HTR-8/SVneo (cell line): Measurements from ENCODE around the gene DHPS.
"Not testable (repeated sequence)": the region's sequence is repeated elsewhere in the genome, so short reads cannot be mapped to it uniquely, and the experiment has no call there.

ENCODE experiments used
- DNase-seq: peaks from one replicate; pipeline ENCODE4 v3.0.0; 2011; ENCODE audit warnings: low spot score, mixed read lengths; ENCODE audit not compliant: insufficient read length
- FAIRE-seq: peaks from 2 replicates; lab custom pipeline; 2011; peaks lifted over from hg19 to GRCh38; lab: Jason Lieb, UNC

Gene DHPS

DNA sequence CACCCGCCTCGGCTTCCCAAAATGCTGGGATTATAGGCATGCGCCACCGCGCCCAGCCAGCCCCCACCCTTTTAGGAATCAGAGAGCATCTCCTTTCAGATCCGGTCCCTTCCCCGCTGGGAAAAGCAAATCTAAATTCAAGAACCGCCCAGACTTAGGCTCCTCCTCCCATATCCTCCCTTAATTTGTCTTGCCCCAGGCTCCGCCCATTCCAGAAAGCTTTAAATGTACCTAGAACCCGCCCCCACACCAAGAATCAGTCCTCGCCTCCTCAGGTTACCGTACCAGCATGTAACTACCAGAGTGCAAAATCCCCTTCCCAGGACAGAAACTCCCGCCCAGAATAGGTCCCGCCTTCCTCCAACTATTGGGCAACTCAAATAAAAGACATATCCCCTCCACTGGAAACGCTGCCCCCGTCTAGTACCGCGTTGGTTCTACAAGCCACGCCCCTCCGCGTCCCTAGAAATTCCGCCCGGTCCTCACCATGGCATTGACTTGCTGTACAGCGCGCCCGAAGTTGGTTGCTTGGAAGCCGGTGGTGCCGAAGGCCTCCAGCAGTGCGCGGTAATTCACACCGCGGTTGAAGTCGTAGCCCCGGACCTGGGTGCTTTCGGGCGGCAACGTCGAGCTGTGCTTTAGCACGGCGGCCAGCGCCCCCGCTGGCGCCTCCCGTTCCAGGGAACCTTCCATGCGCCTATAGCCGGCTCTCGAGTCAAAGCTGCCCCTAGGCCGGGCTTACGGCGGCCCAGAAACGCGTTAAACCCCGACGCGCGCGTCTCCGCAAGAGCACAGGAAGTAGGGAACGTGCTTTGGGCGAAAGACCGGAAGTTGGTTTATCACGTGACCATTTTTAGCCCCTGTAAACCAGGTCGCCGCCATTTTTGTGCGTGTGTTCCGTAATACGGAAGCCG, at the start of gene DHPS:
TSS of gene DHPS (minus strand) at position 807 of the 914 bp plus-strand sequence. CDS start at position 693, 114 bp downstream.
- peak; percentile 94 for FAIRE-seq

DNA sequence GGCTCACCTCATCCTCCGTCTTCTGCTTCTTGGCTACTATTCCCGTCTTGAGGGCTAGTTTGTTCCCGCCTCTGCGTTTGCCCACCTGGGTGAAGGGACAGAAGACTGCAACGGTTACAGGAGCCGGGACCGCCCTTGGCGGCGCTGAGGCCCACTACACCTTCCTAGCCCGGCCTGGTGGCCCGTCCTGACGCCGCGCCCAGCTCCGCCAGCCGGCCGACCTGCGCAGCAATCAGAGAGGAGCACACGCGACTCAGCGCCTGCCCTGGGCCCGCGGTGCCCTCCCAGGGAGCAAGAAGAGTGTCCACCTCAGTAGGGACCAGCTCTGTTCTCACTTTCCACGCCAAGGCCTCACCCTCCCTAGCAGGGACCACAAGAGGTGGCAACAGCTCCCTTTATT, 49.7 kb upstream of the DHPS start:
- no peak for FAIRE-seq
- DNase-seq, result no peak

More for the DNA sequence above, at the start of gene DHPS:
- peak; percentile 97 for DNase-seq

DNA sequence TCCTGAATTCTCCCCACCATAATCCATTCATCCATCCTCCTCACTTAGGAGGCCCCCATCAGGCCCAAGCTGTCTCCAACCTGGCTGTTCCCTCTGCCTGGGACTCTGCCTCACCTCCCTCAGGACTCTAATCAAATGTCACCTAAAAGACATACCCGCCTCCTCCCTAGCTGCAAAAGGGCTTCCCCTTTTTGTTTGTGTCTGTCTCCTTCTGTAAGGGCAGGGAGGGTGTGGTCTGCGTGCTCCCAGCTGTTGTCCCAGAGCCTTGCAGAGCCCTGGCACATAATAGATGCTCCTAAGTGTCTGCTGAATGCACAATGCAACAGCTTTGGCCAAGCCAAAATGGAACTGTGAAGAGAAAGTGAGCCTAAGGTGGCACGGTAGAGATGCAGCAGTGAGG, 48.4 kb upstream of the DHPS start:
- FAIRE-seq (no peak), DNase-seq (no peak)

DNA sequence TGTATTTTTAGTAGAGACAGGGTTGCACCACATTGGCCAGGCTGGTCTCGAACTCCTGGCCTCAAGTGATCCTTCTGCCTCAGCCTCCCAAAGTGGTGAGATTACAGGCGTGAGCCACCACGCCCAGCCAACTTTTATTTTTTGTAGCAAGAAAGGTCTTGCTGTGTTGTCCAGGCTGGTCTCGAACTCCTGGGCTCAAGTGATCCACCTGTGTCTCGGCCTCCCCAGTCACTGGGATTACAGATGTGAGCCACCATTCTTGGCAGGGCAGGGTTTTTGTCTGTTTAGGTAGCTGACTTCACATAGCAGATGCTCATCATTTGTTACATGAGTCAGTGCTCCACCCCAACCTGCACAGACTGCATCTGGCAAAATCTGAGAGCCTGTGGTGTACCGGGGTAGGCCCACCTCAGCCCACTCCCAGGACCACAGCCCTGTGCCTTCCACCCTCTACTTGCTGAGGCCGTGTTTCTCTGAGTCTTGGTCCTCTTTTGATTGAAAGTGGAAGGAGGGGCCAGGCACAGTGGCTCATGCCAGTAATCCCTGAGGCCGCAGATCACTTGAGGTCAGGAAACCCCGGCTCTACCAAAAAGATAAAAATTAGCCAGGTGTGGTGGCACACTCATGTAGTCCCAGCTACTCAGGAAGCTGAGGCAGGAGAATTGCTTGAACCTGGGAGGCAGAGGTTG, 46.2 kb upstream of the DHPS start:
- no peak for FAIRE-seq
- DNase-seq, result no peak

DNA sequence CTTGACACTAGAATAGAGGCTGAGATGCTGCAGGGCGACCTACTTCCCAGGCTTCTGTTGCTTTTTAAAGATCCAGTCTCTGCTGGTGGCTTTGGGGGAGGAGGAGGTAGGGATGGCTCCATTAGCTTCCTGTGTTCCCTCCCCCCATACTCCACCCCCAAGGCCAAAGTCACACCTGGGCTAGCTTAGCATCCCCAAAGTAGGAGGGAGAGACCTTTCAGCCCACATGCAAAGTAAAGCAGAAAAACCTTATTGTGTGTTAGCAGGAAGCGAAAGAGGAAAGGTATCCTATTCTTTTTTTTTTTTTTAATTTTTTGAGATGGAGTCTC, 45.3 kb upstream of the DHPS start:
- DNase-seq (no peak), FAIRE-seq (no peak)

DNA sequence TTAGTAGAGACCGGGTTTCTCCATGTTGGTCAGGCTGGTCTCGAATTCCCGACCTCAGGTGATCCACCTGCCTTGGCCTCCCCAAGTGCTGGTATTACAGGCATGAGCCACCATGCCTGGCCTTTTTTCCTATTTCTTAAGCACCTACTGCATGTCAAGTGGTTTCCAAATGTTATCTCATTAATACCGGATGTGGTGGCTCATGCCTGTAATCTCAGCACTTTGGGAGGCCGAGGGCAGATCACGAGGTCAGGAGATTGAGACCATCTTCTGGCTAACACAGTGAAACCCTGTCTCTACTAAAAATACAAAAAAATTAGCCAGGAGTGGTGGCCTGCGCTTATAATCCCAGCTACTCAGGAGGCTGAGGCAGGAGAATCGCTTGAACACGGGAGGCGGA, 43.9 kb upstream of the DHPS start:
- not testable (repeated sequence) for FAIRE-seq, DNase-seq

DNA sequence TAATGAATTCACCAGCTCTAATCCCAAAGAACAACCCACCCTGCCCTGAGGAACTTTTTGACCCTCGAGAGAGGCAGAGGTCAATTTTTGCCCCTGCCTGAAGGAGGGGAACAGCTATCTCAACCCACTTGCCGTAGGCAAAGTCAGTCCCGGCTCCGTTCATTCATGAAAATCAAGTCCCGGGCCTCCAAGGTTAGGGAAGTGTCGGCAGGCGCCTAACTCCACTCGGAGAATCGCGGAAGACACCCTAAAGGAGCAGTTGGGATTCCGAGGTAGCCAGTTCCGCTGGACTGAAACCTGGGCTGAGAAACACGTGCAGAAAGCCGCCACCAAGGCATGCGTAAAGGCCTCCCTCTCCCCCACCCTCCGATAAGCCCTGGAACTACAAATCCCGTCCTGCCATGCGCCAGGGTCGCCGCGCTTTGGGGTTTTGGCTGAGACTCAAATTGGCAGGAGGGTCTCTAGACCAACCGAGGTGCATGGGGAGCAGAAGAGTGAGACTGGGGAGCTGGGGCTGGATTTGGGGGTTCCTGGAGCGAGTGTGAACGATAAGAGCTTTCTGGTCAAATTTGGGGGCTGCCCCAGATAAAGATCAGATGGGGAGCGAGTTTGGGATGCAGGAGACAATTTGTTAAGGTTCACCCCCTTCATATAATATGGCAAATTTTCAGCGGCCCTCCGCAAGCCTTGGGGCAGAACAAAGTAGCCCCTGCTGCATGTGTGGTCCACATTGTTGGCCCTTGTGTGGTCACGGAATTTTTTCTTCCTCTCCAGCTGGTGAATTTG, 42.2 kb upstream of the DHPS start, which contains the start of gene TNPO2:
TSS of gene TNPO2 (minus strand) at position 292 of the 786 bp plus-strand sequence. CDS start 2,955 bp downstream, outside the sequence.
- peak; percentile 80 for FAIRE-seq
- peak; percentile 83 for DNase-seq

DNA sequence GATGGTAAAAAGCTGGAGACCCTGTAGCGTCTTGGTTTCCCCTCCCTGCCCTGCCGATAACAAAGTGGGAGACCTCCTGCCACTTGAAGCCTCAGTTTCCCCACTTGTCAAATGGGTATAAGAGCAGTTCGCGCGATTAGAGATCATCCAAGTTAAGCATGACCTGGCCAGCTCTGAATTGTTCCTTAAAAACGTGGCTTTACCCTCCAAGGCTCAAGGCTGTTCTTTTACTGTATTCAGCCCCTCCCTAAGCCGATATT, 41.6 kb upstream of the DHPS start:
- DNase-seq, result no peak
- FAIRE-seq, result no peak

DNA sequence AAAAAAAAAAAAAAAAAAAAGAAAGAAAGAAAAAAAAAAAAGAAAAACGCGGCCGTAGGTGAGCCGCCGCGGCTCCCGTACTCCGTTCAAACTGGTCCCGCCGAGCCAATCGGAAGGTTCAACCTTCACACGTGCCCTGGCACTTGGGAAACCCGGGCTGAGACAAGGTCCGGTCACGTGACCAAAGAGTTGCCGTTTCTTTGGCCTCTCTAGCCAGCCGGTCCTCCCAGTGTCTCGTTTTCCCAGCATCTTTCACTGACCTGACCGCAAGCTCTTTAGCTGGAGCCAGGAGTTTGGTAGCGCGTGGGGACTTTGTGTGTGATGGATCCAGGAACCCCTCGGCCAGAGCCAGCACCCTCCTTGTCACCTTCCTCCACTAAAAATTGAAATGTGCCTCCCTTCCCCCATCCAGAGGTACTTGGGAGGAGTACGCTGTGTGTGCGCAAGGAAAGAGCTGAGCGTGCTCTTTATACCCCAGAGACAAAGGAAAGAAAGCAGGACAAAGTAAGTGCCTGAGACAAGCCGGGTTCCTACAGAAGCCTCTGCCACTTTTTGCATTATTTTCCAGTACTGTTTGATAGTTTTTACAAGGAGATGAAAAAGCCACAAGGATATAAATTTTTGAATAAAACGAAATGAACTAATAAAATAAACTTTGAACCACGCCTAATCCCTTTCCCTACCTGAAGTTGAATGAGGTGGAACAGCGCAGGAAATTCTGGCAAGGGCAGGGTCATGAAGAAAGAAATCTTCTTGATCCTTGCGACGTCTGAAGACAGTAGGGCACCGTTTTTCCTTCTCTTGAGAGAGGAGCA, 41.1 kb upstream of the DHPS start:
- DNase-seq (peak; percentile 99), FAIRE-seq (peak; percentile 63)

DNA sequence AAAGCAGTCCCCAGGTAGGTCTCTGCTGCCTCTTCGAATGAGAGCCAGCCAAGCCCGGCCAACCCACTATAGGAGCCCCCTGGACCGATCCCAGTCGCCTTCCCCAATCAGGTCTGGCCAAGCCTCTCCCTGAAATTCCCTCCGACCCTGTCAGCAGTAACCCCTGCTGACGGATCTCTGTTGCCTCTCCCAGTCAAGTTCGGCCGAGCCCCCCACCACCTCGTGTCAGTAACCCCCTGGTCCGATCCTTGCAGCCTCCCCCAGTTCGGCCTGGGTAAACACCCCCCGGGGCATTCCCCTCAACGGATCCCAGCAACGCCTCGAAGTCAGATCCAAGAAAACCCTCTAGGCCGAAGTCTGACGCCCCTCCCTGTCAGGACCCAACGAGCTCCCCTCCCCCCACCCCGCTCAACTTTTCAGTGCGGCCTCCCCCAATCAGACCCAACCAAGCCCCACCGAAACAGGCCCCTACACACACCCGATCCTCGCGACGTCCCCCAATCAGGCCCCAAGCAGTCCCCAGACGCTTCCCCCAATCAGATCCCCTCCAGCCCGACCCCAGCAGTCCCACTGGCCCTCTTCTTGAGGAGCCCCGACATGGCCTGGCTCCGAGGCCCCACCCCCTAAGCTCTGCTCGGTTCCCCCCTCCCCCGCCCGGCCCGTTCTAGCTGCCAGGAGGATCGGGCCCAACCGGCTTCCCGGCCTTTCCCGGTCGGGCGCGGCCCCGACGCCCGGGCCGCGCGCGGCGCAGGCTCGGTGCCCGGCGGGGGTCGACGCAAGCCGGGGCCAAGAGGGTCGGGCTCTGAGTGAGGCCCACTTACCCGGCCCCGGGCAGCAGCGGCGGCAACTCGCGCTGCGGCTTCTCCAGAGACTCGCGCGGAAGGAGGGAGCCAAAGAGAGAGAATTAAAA, 40.2 kb upstream of the DHPS start:
- DNase-seq (peak; percentile 77), FAIRE-seq (no peak)

DNA sequence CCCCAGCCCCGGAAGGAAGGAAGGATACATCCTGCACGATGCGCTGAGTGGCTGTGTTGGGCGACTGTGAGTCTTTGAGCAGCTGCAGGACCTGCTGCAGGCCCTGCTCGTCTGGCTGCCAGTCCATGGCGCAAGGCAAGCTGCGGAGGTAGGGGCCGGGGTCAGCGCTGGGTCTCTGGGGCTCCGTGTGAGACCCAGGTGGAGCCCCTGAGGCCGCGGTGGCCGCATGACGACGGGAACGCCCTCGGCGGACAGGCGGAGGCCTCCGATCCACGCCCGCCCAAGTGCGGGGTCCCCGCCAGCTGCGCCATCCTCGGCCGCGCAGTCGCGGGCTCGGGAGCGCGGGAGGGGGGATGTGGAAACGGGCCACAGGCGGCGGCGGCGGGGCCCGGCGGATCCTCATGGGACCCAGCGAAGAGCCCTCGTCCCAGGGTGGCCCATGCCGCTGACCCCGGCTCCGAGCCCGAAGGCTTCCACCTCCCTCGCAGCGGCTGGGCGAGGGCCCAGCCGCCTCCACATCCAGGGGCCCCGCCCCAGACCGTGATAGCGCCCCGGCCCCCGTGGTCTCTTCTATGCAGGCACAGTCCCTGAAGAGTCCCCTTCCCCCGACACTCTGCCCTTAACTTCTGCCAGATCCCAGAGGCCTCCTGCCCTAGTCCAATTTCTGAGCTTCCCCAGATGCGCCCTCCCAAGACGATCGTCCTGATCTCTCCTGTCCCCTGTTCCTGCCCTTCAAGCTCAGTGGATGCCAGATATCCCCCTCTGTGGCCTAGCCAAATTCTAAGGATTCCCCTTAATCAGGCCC, 39.4 kb upstream of the DHPS start:
- no peak for FAIRE-seq

DNA sequence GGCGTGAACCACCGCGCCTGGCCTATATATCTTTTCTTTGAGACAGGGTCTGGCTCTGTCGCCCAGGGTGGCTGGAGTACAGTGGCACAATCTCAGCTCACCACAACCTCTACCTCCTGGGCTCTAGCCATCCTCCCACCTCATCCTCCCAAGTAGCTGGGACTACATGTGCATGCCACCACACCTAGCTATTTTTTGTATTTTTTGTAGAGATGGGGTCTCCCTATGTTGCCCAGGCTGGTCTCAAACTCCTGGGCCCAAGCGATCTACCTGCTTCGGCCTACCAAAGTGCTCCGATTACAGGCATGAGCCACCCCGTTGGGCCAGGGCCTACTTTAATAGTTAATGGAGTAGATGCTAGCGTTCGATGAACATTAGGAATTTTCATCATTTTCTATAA, 38.6 kb upstream of the DHPS start:
- FAIRE-seq (no peak), DNase-seq (no peak)

More for the DNA sequence above, 39.4 kb upstream of the DHPS start:
- no peak for DNase-seq

DNA sequence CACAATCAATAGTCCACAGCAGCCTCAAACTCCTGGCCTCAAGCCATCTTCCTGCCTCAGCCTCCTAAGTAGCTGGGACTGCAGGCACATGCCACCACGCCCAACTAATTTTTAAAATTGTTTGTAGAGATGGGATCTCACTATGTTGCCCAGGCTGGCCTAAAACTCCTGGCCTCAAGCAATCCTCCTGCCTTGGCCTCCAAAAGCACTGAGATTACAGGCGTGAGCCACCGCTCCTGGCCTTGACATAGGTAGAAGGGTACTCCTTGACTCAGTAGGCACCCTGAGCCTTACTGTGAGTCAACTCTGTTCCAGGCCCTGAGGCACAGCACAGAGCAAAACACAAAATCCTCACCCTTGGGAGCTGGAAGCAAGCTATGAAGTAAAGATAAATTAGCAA, 34.2 kb upstream of the DHPS start:
- no peak for DNase-seq
- FAIRE-seq, result no peak

DNA sequence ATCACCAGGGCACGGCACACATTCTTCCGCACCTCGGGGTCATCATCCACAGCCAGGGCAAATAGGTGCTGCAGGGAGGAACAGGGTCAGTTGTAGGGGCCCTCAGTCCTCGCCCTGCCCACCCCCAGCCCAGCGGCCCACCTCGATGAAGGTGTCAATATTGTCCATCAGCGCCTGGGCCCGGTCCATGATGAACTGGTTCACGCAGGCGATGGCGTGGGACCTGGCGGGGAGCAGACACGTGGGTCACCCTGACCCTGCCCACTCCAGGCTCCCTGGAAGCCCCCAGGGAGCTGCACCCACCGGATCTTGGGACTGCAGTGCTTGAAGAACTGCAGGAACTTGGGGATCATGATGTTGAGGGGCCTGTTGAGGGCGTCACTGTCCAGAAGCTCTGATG, 33.4 kb upstream of the DHPS start:
- DNase-seq (no peak), FAIRE-seq (no peak)

DNA sequence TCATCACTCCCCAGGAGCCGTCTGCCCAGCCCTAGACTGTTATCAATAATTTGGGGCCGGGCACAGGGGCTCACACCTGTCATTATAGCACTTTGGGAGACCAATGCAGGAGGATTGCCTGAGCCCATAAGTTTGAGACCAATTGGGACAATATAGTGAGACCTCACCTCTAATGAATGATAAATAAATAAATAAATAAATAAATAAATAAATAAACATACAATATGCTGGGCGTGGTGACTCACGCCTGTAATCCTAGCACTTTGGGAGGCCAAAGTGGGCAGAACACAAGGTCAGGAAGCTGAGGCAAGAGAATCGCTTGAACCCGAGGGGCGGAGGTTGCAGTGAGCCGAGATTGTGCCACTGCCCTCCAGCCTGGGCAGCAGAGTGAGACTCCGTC, 31.6 kb upstream of the DHPS start:
- FAIRE-seq, result not testable (repeated sequence)

DNA sequence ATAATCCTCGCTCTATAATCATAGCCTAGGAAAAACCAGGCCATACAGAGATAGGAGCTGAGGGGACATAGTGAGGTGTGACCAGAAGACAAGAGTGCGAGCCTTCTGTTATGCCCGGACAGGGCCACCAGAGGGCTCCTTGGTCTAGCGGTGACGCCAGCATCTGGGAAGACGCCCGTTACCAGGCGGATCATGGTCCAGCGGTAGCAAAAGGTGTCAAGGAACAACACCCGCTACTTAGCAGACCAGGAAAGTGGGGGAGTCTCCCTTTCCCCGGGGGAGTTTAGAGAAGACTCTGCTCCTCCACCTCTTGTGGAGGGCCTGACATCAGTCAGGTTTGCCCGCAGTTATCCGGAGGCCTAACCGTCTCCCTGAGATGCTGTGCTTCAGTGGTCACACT, 30.4 kb upstream of the DHPS start:
- not testable (repeated sequence) for FAIRE-seq, DNase-seq

More for the DNA sequence above, 31.6 kb upstream of the DHPS start:
- not testable (repeated sequence) for DNase-seq

DNA sequence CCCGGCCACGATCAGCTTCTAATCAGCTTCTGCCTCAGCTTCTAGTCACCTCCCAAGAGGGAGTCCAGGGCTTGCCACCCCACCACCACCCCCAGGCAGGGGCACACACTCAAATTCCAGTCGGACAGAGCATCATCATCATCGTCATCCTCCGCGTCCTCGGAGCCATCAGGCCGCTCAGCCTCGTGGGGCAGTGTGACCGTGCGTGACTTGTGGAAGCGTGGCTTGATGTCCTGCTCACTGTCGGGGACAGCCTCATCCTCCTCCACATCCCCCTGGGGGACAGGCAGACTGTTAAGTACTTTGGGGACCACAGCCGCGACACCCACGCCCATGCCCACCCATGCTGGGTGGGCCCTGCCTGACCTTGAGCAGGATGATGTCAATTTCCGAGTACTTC, 29.5 kb upstream of the DHPS start:
- peak; percentile 65 for FAIRE-seq
- DNase-seq, result no peak

DNA sequence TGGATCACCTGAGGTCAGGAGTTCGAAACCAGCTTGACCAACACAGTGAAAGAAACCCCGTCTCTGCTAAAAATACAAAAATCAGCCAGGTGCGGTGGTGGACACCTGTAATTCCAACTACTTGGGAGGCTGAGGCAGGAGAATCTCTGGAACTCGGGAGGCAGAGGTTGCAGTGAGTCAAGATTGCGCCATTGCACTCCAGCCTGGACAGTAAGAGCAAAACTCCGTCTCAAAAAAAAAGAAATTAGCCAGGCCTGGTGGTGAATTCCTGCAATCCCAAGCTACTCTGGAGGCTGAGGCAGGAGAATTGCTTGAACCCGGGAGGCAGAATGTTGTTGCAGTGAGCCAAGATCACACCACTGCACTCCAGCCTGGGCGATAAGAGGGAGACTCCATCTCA, 27.0 kb upstream of the DHPS start:
- no peak for FAIRE-seq
- no peak for DNase-seq
